ENCODE data around the gene NFATC1. TPM values are rescaled to one million over a fixed set of nuclear protein-coding genes. Genes with fewer than 3 reads are reported as not detected.

The NFATC1 gene
- total RNA-seq, 1 donor from 2014 or later: 21.9 TPM

GRCh38 chr18:79361766-79362522, 33.8 kb upstream of the NFATC1 start:
- no peaks in the 10 kb centered on the region for H3K9me3 ChIP-seq
- H3K4me1 ChIP-seq: no peaks in the 10 kb centered on the region
- DNase-seq (ENCODE audit: extremely low spot score in 2 of 2): no peak
- TF ChIP-seq, protein P1, sequence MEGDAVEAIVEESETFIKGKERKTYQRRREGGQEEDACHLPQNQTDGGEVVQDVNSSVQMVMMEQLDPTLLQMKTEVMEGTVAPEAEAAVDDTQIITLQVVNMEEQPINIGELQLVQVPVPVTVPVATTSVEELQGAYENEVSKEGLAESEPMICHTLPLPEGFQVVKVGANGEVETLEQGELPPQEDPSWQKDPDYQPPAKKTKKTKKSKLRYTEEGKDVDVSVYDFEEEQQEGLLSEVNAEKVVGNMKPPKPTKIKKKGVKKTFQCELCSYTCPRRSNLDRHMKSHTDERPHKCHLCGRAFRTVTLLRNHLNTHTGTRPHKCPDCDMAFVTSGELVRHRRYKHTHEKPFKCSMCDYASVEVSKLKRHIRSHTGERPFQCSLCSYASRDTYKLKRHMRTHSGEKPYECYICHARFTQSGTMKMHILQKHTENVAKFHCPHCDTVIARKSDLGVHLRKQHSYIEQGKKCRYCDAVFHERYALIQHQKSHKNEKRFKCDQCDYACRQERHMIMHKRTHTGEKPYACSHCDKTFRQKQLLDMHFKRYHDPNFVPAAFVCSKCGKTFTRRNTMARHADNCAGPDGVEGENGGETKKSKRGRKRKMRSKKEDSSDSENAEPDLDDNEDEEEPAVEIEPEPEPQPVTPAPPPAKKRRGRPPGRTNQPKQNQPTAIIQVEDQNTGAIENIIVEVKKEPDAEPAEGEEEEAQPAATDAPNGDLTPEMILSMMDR (IDR thresholded peaks at IDR 0.05): no peak
- TF ChIP-seq POLR2AphosphoS5 (IDR thresholded peaks at IDR 0.05; ENCODE audit: insufficient read depth in 1 of 2, low read depth in 1 of 2) (no peak), POLR2A (IDR thresholded peaks at IDR 0.05) (no peak)
- intact Hi-C loops (cut with DNase I): no loop called here
- H3K4me3 ChIP-seq: no peak overlapping the region
- no peak overlapping the region for H3K27ac ChIP-seq
- H3K27me3 ChIP-seq: no peaks in the 10 kb centered on the region
- H3K36me3 ChIP-seq: peaks cover 0 to 32% of the 10 kb centered on the region in 2 donors

DNA sequence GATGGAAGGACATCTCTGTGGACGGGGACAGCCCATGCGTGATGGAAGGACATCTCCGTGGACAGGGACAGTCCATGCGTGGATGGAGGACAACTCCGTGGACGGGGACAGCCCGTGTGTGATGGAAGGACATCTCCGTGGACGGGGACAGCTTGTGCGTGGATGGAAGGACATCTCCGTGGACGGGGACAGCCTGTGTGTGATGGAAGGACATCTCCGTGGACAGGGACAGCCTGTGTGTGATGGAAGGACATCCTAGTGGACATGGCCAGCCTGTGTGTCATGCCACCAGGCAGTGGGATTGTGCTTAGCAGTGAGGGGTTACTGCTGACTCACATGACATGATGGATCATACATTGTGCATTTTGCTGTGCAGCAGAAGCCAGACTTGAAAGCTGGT, 30.0 kb upstream of the NFATC1 start:
- no peak overlapping the region for H3K27ac ChIP-seq
- H3K4me1 ChIP-seq: no peaks in the 10 kb centered on the region
- intact Hi-C loops (cut with DNase I): no loop called here
- no peaks in the 10 kb centered on the region for H3K27me3 ChIP-seq
- H3K36me3 ChIP-seq: peaks cover 0 to 15% of the 10 kb centered on the region in 2 donors
- H3K9me3 ChIP-seq: no peaks in the 10 kb centered on the region
- no peak overlapping the region for H3K4me3 ChIP-seq
- no peak for DNase-seq (ENCODE audit: extremely low spot score in 2 of 2)
- no peak for TF ChIP-seq POLR2AphosphoS5 (IDR thresholded peaks at IDR 0.05; ENCODE audit: insufficient read depth in 1 of 2, low read depth in 1 of 2)
- TF ChIP-seq, protein P1 (IDR thresholded peaks at IDR 0.05): no peak
- no peak for TF ChIP-seq POLR2A (IDR thresholded peaks at IDR 0.05)

DNA sequence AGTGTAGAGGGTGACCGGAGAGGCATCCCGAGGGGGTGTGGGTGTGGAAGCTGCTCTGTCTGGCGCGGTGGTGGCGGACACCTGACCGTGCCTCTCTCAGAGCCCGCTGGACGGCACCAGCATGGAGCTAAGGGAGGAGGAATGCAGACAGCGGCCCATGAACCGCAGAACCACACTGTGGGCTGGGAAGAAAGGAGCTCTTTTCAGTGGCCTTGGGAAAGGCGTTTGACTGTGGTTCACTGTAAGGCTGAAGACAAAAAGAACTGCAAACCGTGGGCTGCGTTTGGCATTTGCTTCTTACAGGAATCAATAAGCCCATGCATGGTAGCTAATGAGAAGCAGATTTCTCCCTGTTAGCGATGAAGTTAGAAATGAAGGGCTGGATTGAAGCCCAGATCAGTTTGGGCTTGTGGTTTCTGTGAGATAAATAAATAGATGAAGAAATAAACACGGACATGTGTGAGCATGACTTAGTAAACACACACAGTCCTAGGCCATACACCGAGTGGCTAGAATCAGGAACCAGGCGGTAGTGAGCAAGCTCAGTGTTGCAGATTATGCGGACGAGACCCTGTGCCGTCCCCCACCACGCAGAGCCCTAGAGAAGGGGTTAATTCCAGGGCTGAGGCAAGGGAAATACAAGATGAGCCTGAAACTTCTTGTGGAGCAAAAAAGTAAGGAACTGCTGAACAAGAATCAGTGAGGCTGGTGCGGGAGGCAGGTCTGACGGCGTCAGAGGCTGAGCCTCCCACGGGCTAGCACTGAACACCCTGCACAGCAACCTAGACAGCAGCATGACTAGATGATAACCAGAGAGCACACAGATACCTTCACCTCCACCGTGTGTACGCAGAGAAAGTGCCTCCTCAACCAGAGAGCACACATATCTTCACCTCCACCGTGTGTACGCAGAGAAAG, 29.3 kb upstream of the NFATC1 start:
- H3K4me1 ChIP-seq: no peaks in the 10 kb centered on the region
- H3K36me3 ChIP-seq: peaks cover 0 to 10% of the 10 kb centered on the region in 2 donors
- intact Hi-C loops (cut with DNase I): no loop called here
- H3K27ac ChIP-seq: no peak overlapping the region
- no peaks in the 10 kb centered on the region for H3K27me3 ChIP-seq
- H3K4me3 ChIP-seq: no peak overlapping the region
- no peak for DNase-seq (ENCODE audit: extremely low spot score in 2 of 2)
- no peak for TF ChIP-seq POLR2A (IDR thresholded peaks at IDR 0.05)
- H3K9me3 ChIP-seq: no peaks in the 10 kb centered on the region

- TF ChIP-seq POLR2A (IDR thresholded peaks at IDR 0.05): no peak
- no peak for TF ChIP-seq POLR2AphosphoS5 (IDR thresholded peaks at IDR 0.05; ENCODE audit: insufficient read depth in 1 of 2, low read depth in 1 of 2)
- TF ChIP-seq, protein P1 (IDR thresholded peaks at IDR 0.05): no peak
- peaks cover 0 to under 1% of the 10 kb centered on the region in 2 donors for H3K36me3 ChIP-seq
- no peak overlapping the region for H3K4me3 ChIP-seq
- H3K9me3 ChIP-seq: no peaks in the 10 kb centered on the region
- H3K4me1 ChIP-seq: no peaks in the 10 kb centered on the region
- DNase-seq (ENCODE audit: extremely low spot score in 2 of 2): no peak
- H3K27me3 ChIP-seq: no peaks in the 10 kb centered on the region
- H3K27ac ChIP-seq: no peak overlapping the region
- intact Hi-C loops (cut with DNase I): no loop called here
Measured at GRCh38 chr18:79367480-79367879, 28.2 kb upstream of the NFATC1 start.

- H3K36me3 ChIP-seq: no peaks in the 10 kb centered on the region
- DNase-seq (ENCODE audit: extremely low spot score in 2 of 2): no peak
- H3K4me1 ChIP-seq: no peaks in the 10 kb centered on the region
- H3K27ac ChIP-seq: no peak overlapping the region
- H3K9me3 ChIP-seq: no peaks in the 10 kb centered on the region
- intact Hi-C loops (cut with DNase I): no loop called here
- no peak overlapping the region for H3K4me3 ChIP-seq
- H3K27me3 ChIP-seq: no peaks in the 10 kb centered on the region
- TF ChIP-seq, protein P1 (IDR thresholded peaks at IDR 0.05): no peak
- TF ChIP-seq POLR2A (IDR thresholded peaks at IDR 0.05): no peak
- no peak for TF ChIP-seq POLR2AphosphoS5 (IDR thresholded peaks at IDR 0.05; ENCODE audit: insufficient read depth in 1 of 2, low read depth in 1 of 2)
Measured at GRCh38 chr18:79367989-79368388, 27.7 kb upstream of the NFATC1 start.

All from vagina (tissue), 2 donors.